Activated T-cell treated with anti-CD3 and anti-CD28 coated beads, Interleukin-2, amount 50 U/mL, for 72 hours (primary cell): ENCODE measurements around the gene OVAAL. TPM values are rescaled to one million over a fixed set of nuclear protein-coding genes. Genes with fewer than 3 reads are reported as not detected.
A peak's percentile ranks its signal among the peaks of the same experiment; 100 is the strongest.

Experiments
- ATAC-seq, 2 donors: fragments of 150-1000 bp; cut with Tn5 transposase; replicated peaks in 1 of 2; 2 replicates each; pipeline ENCODE4 v1.10.0; 2021; ENCODE audit warnings: moderate library complexity in 2 of 2, mild to moderate bottlenecking in 1 of 2
- DNase-seq, 2 donors: peaks; one replicate each; pipeline ENCODE4 v3.0.0; 2021 to 2022; ENCODE audit warnings: mixed read lengths in 1 of 2
- H3K27ac Mint-ChIP-seq: one replicate; pipeline ENCODE4 v1.8.0; 2022; ENCODE audit warnings: mild to moderate bottlenecking, moderate library complexity, mixed read lengths
- H3K27me3 Mint-ChIP-seq: one replicate; pipeline ENCODE4 v1.8.0; 2022; ENCODE audit warnings: low read depth, mixed read lengths
- H3K36me3 Mint-ChIP-seq, 2 donors: one replicate each; pipeline ENCODE4 v1.8.0; 2022; ENCODE audit warnings: mixed read lengths in 2 of 2, mild to moderate bottlenecking in 1 of 2; ENCODE audit not compliant: insufficient read depth in 2 of 2
- H3K4me1 Mint-ChIP-seq: one replicate; pipeline ENCODE4 v1.8.0; 2022; ENCODE audit warnings: low read depth, mixed read lengths
- H3K4me3 Mint-ChIP-seq, 2 donors: one replicate each; pipeline ENCODE4 v1.8.0; 2022; ENCODE audit warnings: mild to moderate bottlenecking in 2 of 2, mixed read lengths in 2 of 2, moderate library complexity in 2 of 2
- H3K9me3 Mint-ChIP-seq, 2 donors: one replicate each; pipeline ENCODE4 v1.8.0; 2022; ENCODE audit warnings: mixed read lengths in 2 of 2
- total RNA-seq, 2 donors: library from RNA; stranded (reverse); gene quantifications; one replicate each; pipeline ENCODE4 v1.2.3, GENCODE V29; 2022

Gene OVAAL
- not detected for total RNA-seq

DNA sequence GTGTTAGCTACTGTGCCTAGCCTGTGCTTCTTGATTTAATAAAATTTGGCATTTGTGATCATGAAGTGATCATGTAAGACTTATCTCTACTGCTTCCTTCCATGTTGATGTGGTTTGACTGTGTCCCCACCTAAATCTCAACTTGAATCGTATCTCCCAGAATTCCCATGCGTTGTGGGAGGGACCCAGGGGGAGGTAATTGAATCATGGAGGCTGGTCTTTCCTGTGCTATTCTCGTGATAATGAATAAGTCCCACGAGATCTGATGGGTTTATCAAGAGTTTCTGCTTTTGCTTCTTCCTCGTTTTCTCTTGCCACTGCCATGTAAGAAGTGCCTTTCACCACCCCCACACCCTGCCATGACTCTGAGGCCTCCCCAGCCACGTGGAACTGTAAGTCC is at the start of gene OVAAL:
Gene OVAAL (plus strand): TSS at position 301 of the 400 bp plus-strand sequence.
- no peak for ATAC-seq
- Mint-ChIP-seq H3K4me3 (no peak within 1 kb of the TSS), H3K36me3 (no peaks in the 10 kb centered on the region), H3K27me3 (peaks cover 18% of the 10 kb centered on the region), H3K4me1 (no peaks in the 10 kb centered on the region), H3K27ac (no peak within 1 kb of the TSS), H3K9me3 (no peaks in the 10 kb centered on the region)
- no peak for DNase-seq

DNA sequence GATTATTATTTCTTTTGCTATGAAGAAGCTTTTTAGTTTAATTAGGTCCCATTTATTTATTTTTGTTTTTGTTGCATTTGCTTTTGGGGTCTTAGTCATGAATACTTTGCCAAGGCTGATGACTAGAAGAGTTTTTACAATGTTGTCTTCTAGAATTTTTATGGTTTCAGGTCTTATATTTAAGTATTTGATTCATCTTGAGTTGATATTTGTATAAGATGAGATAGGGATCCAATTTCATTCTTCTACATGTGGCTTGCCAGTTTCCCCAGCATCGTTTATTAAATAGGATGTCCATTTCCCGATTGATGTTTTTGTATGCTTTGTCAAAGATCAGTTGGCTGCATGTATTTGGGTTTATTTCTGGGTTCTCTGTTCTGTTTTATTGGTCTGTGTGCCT is 47.9 kb upstream of the OVAAL start:
- ATAC-seq: no peak
- no peak for DNase-seq
- Mint-ChIP-seq H3K36me3 (no peaks in the 10 kb centered on the region), H3K4me1 (peaks cover 5% of the 10 kb centered on the region), H3K27ac (no peak overlapping the region), H3K9me3 (no peaks in the 10 kb centered on the region), H3K27me3 (no peaks in the 10 kb centered on the region), H3K4me3 (no peak overlapping the region)

DNA sequence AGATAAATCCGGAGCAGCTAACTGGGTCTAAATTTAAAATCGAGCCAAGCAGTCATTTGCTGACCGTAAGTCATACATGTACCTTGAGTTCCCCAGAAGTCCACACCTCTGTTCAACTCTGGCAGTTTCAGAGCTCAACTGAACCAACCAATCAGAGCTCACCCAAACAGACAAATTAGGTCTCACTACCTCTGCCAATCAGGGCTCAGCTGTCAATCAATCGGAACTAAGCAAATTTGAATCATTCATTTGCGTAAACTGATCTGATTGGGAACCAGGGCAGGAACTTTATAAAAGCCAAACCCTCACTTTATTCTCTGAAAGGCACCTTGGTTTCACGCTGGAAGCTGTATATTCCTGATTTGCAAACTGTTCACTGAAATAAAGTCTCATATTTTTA is 45.2 kb upstream of the OVAAL start:
- ATAC-seq (no peak), DNase-seq (no peak)
- no peaks in the 10 kb centered on the region for H3K27me3 Mint-ChIP-seq
- H3K4me3 Mint-ChIP-seq: no peak overlapping the region
- H3K36me3 Mint-ChIP-seq: no peaks in the 10 kb centered on the region
- no peak overlapping the region for H3K27ac Mint-ChIP-seq
- no peaks in the 10 kb centered on the region for H3K4me1 Mint-ChIP-seq
- H3K9me3 Mint-ChIP-seq: no peaks in the 10 kb centered on the region

DNA sequence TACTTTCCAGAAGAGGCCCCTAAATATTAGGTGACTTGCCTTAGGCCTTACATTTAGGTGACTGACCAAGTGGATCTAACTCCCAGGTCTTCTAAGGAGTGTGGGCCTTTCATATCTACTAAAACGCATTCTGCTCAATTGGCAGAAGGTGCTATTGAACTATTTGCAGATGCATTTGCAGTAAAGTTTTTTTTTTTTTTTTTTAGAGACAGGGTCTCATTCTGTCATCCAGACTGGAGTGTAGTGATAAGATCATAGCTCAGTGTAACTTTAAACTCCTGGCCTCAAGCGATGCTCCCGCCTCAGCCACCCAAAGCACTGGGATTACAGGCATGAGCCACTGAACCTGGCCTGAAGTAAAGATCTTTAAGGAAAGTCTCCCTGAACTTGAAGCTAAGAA is 43.4 kb upstream of the OVAAL start:
- no peak overlapping the region for H3K4me3 Mint-ChIP-seq
- ATAC-seq: no peak
- no peak overlapping the region for H3K27ac Mint-ChIP-seq
- H3K4me1 Mint-ChIP-seq: no peaks in the 10 kb centered on the region
- no peak for DNase-seq
- no peaks in the 10 kb centered on the region for H3K36me3 Mint-ChIP-seq
- no peaks in the 10 kb centered on the region for H3K9me3 Mint-ChIP-seq
- no peaks in the 10 kb centered on the region for H3K27me3 Mint-ChIP-seq

DNA sequence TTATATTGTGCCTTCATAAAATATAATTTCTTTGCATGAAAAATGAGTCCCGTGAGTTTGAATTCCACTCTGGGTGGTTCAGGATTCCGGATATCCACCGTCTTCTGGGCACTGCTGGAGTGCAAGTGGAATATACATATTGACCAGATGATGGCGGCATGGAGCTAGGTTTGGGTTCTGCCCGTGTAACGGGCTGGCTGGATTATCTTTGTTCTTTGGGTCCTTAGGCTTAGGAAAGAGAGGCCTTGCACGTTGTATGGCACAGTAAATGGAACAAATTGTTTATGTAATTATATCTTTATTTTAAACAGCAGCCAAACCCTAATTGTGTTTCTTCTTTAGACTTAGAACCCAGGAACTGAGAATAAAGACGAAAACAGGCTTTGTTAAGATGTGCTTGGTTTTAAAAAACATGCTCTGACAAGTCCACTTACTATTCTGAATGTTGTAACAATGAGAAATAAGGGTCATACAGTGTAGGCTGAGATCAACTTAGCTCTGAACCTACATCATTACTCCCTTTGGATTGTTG is 42.8 kb upstream of the OVAAL start:
- ATAC-seq (peak; percentile 98 to 99), DNase-seq (peak; percentile 63 to 66)
- H3K9me3 Mint-ChIP-seq: no peaks in the 10 kb centered on the region
- no peaks in the 10 kb centered on the region for H3K4me1 Mint-ChIP-seq
- no peak overlapping the region for H3K27ac Mint-ChIP-seq
- no peaks in the 10 kb centered on the region for H3K36me3 Mint-ChIP-seq
- no peak overlapping the region for H3K4me3 Mint-ChIP-seq
- no peaks in the 10 kb centered on the region for H3K27me3 Mint-ChIP-seq

DNA sequence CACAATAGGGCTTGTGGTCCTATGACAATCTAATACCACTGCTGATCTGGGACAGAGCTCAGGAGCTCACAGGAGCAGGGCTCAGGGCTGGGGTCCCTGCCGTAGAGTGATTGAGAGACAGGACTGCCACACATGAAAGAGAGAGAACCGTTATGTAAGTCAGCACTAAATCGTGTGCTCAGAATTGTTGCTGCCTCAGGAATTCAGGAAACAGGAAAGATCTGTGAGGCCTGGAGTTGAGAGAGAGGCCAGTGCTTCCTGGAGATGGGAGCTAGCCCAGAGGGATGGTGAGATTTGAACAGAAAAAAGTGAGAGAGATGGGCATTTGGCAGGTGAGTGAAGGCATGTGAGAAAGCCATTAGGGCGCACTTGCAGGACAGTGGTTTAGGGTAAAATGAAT is 38.9 kb upstream of the OVAAL start:
- Mint-ChIP-seq H3K27me3 (no peaks in the 10 kb centered on the region), H3K27ac (no peak overlapping the region), H3K4me3 (no peak overlapping the region), H3K36me3 (no peaks in the 10 kb centered on the region), H3K4me1 (no peaks in the 10 kb centered on the region), H3K9me3 (no peaks in the 10 kb centered on the region)
- DNase-seq (no peak), ATAC-seq (no peak)

DNA sequence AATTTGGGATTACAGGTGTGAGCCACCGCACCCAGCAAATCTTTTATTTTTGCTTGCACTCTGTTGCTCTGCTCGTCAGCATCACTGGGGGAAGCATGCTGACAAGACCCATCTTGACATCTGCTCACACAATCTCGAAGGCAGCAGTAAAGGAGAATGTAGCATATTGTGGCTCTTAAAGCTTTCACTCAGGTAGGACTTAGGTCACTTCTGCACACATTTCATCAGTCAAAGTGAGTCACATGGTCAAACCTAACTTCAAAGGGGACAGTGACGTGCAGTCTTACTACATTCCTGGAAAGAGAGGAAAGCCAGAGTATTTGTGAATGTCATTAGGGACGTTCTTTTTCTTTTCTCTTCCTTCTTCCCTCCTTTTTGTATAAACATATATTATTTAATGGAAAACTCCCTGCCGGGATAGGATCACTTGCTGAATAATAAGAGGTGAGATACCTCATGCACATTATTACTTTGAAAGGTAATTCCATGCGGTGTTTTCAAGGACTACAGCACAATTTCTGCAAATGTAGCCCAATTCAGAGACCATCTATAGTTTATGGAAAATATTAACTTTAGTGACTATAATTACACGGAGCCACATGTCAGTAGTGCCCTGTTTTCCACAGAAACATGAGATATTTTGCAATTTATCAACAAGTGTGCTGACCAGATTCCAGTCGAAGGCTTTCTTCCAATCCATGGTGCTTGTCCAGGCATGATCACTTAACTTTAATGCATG is 37.1 kb upstream of the OVAAL start:
- DNase-seq (no peak), ATAC-seq (no peak)
- Mint-ChIP-seq H3K4me1 (peaks cover 4% of the 10 kb centered on the region), H3K27me3 (no peaks in the 10 kb centered on the region), H3K36me3 (no peaks in the 10 kb centered on the region), H3K9me3 (no peaks in the 10 kb centered on the region), H3K4me3 (no peak overlapping the region), H3K27ac (no peak overlapping the region)

DNA sequence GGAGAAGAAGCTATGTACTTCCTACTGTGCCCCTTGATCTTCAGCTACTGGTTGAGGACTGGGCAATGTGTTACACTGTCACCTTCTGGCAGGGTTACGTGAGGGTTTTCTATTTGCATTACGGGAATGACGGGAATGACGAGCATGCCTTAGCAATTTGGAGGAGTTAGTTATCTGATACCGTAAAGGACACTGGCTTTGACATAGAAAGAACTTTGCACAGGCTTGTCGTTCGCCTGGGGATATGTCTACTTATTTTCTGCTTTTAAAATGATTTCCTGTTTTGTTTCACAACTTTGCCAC is 36.6 kb upstream of the OVAAL start:
- Mint-ChIP-seq H3K27me3 (peaks cover 3% of the 10 kb centered on the region), H3K4me3 (no peak overlapping the region), H3K4me1 (peaks cover 4% of the 10 kb centered on the region)

DNA sequence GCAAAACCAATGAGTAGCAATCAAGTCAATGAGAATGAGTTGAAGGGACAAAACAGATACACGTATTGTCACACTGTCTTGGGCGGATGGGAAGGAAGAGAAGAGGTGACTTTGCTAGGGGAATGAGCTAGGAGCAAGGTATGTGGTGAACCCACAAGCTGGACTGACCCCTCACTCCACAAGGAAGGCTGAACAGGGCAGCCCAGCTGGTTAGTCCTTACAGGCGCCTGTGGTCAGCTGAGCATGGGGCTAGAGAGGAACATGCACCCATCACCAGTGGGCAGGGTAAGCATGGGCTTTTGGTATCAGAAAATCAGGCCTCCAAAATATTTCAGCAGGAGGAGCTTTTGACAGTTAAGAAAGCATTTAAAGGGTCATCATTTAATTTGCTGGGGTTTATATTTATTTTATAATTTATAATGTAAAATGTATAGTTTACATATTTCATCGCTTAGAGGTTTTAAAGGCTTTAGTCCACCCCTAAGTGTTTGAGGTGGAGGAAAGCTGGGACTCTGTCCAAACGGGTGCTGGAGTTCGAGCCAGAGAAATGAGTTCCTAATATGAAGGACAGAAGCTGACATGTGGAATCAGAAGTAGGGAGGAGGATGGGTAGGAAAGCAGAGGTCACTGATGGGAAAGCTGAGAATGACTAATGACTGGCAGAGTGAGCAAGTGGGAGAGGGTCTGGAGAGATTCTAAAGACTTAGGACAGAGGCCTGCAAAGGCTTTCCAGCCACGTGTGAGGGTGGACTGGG is 34.4 kb upstream of the OVAAL start:
- H3K4me1 Mint-ChIP-seq: peaks cover 4% of the 10 kb centered on the region
- H3K9me3 Mint-ChIP-seq: no peaks in the 10 kb centered on the region
- no peak overlapping the region for H3K4me3 Mint-ChIP-seq
- ATAC-seq (no peak), DNase-seq (no peak)
- H3K27ac Mint-ChIP-seq: no peak overlapping the region
- peaks cover 5% of the 10 kb centered on the region for H3K27me3 Mint-ChIP-seq
- H3K36me3 Mint-ChIP-seq: no peaks in the 10 kb centered on the region

More for the DNA sequence above, 36.6 kb upstream of the OVAAL start:
- Mint-ChIP-seq H3K36me3 (no peaks in the 10 kb centered on the region), H3K27ac (no peak overlapping the region), H3K9me3 (no peaks in the 10 kb centered on the region)
- ATAC-seq (no peak), DNase-seq (no peak)

DNA sequence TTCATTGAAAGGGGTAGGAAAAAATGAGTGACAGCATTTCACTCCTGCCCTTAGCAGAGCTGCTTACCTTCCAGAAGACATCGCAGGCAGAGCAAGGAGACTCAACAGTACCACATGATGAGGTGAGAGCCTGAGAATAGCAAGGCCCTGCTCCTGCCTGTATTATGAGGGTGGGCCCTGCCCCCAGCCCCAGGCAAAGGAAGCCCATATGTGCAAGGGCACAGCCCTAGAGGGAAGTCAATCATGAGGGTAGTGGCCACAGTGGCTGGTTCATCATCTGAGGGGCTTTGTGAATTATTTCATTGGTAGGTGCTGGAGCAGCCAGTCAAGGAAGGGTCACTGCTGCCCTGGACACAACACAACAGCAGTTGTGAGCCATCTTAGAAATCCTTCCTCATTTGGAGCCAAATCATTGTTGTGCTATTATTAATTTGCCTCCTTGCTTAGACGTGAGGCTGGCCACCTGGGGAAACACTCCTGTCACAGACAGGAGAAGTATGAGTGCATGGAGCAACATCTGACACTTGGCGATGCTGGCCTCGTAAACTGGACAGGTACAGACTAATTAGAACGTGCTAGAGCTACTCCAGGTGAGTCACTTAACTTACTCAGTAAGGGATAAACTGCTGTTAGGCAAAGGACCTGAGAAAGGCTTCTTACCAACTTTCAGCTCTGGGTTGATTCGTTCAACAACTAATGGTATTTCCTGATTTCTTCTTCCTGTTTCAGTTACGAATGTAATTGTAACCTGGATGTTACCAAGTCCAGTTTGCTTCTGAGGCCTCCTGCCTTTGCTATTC is 33.6 kb upstream of the OVAAL start:
- no peak for ATAC-seq
- H3K9me3 Mint-ChIP-seq: no peaks in the 10 kb centered on the region

DNA sequence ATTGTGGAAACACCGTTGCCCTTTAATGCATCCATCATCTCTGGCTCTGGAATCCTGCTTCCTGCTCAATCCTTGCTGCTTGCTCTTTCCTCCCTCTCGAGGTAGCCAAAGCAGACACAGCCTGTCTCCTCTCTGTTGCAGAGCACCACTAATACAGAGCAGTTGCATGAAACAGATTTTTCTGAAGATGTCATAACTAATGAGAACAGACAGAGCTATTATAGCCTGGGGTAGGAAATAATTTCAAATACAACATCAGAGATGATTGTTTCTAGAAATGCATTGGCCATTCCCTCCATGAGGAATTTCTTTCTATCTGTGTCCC is 33.1 kb upstream of the OVAAL start:
- Mint-ChIP-seq H3K36me3 (no peaks in the 10 kb centered on the region), H3K9me3 (no peaks in the 10 kb centered on the region), H3K4me3 (no peak overlapping the region), H3K27ac (no peak overlapping the region), H3K4me1 (peaks cover 4% of the 10 kb centered on the region), H3K27me3 (peaks cover 5% of the 10 kb centered on the region)
- ATAC-seq (no peak), DNase-seq (no peak)

More for the DNA sequence above, 33.6 kb upstream of the OVAAL start:
- Mint-ChIP-seq H3K4me3 (no peak overlapping the region), H3K27me3 (peaks cover 5% of the 10 kb centered on the region), H3K36me3 (no peaks in the 10 kb centered on the region), H3K4me1 (peaks cover 4% of the 10 kb centered on the region), H3K27ac (no peak overlapping the region)
- no peak for DNase-seq

DNA sequence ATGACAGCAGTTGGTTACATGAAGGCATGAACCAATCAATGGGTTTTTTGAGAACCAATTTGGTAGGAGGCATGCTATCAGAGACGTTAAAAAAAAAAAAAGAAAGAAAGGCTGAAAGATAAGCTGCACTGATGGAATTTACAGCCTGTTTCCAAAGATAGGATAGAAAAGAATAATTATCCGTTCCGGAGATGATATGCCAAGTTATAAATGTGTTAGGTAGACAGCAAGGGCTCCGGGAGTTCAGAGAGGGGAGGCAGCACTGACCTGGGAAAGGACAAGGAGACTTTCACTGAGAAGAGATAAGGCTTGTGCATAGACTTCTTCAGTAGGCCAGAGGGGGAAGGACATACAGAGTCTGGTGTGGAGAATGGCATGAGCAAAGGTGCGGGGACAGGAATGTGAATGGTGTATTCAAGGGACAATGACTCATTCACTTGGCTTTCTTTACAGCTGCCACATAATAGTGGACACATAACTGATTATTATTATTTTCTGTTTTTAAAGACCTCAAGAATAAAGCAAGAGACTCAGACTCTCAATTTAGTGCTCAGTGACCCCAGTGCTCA is 31.6 kb upstream of the OVAAL start:
- Mint-ChIP-seq H3K27ac (no peak overlapping the region), H3K4me3 (no peak overlapping the region), H3K4me1 (peaks cover 4% of the 10 kb centered on the region), H3K36me3 (no peaks in the 10 kb centered on the region), H3K9me3 (no peaks in the 10 kb centered on the region), H3K27me3 (peaks cover 5% of the 10 kb centered on the region)
- ATAC-seq (no peak), DNase-seq (no peak)

DNA sequence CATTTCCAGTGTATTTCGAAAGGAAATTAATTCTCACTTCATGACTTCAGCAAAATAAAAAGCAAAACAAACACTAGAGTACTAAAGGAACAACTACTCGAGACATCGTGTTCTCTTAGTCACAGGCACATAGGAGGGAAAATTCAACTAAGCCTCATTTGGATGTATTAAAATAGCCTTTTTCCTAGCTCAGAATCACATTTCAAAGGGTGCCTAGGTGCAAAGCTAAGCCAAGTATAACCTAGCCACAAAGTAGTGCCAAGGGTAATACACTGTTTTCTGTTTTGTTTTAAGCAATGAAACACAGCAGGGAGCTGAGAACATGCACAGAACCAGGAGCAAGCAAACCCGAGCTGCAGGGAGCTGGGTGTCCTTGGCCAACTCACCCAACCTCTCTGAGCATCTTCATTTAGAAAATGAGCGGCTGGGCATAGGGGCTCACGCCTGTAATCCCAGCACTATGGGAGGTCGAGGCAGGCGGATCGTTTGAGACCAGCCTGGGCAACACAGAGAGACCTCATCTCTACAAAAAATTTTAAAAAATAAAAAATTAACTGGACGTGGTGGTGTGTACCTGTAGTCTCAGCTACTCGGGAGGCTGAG is 29.8 kb upstream of the OVAAL start:
- Mint-ChIP-seq H3K4me3 (no peak overlapping the region), H3K36me3 (no peaks in the 10 kb centered on the region), H3K9me3 (no peaks in the 10 kb centered on the region), H3K27ac (no peak overlapping the region), H3K4me1 (peaks cover 8% of the 10 kb centered on the region), H3K27me3 (peaks cover 9% of the 10 kb centered on the region)
- ATAC-seq: no peak
- no peak for DNase-seq
